Heart left ventricle (tissue), 16 donors: ENCODE data around the gene B3GNT2. TPM values are rescaled to one million over a fixed set of nuclear protein-coding genes. Genes with fewer than 3 reads are reported as not detected.

Experiments used
- ATAC-seq, 4 donors: fragments of 200-7000 bp; cut with Tn5 transposase; one replicate each; pipeline ENCODE4 v1.9.1; 2020 to 2022; ENCODE audit warnings: moderate library complexity in 4 of 4, mild to moderate bottlenecking in 3 of 4, moderate number of reproducible peaks in 1 of 4
- DNase-seq, 5 donors: peaks; one replicate each; pipeline ENCODE4 v3.0.0-alpha.2; 2020
- H3K27ac ChIP-seq, 12 donors: fragments of 200-600 bp; sonication (generic) in 4 of 12; one replicate each; pipeline versions ENCODE4 v1.5.0 to v1.8.0; 2016 to 2022; ENCODE audit warnings: mild to moderate bottlenecking in 2 of 12
- H3K27me3 ChIP-seq, 9 donors: fragments of 200-600 bp; sonication (generic) in 2 of 9; one replicate each; pipeline versions ENCODE4 v1.5.1 to v1.8.0; 2016 to 2022; ENCODE audit warnings: mild to moderate bottlenecking in 3 of 9
- H3K36me3 ChIP-seq, 9 donors: fragments of 200-600 bp; sonication (generic) in 2 of 9; one replicate each; pipeline versions ENCODE4 v1.5.0 to v1.8.0; 2018 to 2022; ENCODE audit warnings: mild to moderate bottlenecking in 2 of 9
- H3K4me1 ChIP-seq, 12 donors: fragments of 200-600 bp; sonication (generic) in 4 of 12; one replicate each; pipeline versions ENCODE4 v1.5.0 to v1.8.0; 2016 to 2022; ENCODE audit warnings: mild to moderate bottlenecking in 3 of 12
- H3K4me3 ChIP-seq, 12 donors: fragments of 200-600 bp; sonication (generic) in 4 of 12; one replicate each; pipeline versions ENCODE4 v1.5.0 to v1.8.0; 2017 to 2022; ENCODE audit warnings: mild to moderate bottlenecking in 9 of 12, moderate library complexity in 4 of 12
- H3K9me3 ChIP-seq, 12 donors: fragments of 200-600 bp; sonication (generic) in 4 of 12; one replicate each; pipeline versions ENCODE4 v1.5.0 to v1.8.0; 2016 to 2022; ENCODE audit warnings: mild to moderate bottlenecking in 1 of 12
- POLR2A ChIP-seq, 2 donors: fragments of 450-650 bp; IDR thresholded peaks; one replicate each; pipeline ENCODE4 v1.6.1; 2017; ENCODE audit warnings: antibody characterized with exemption in 2 of 2, mild to moderate bottlenecking in 2 of 2, moderate library complexity in 2 of 2
- WGBS, 4 donors: extraction: QIAGEN DNeasy Blood & Tissue Kit in 2 of 4; methylation state at CpG; one replicate each; pipeline versions ENCODE4 v1.1.5 to v1.1.7; 2013 to 2018; 5-methylcytosine and 5-hydroxymethylcytosine counted together
- intact Hi-C, 10 donors: fragments of 100-400 bp; cut with DNase I; formaldehyde crosslinking; loops; one replicate each; pipeline versions ENCODE4 v1.11.1 to v1.14.2; 2022
- polyA plus RNA-seq, 2 donors: library from polyadenylated mRNA; stranded (reverse); fragments of 200-250 nt; gene quantifications; one replicate each; pipeline ENCODE4 v1.2.3, GENCODE V29; 2013
- total RNA-seq, 9 donors: library from RNA; depleted of rRNA in 2 of 9; stranded (reverse); fragments of >200 nt in 2 of 9; fragmentation: NEBNext Ultra II Directional in 3 of 9; extraction: Animal tissue kit (Norgen Biotek cat#: 25700) in 3 of 9; gene quantifications; one replicate each; pipeline versions ENCODE4 v1.1.0 to v1.2.4, GENCODE V29; 2016 to 2023
- TF ChIP-seq, protein P1 (sequence below), 12 donors: fragments of 200-600 bp; sonication (generic) in 4 of 12; IDR thresholded peaks; one replicate each; pipeline versions ENCODE4 v1.5.0 to v1.8.0; 2018 to 2022; ENCODE audit warnings: antibody characterized with exemption in 12 of 12, mild to moderate bottlenecking in 5 of 12
- donor health status: ischemic (EF 13 %, LVEDD 7.1; RV severe dilation, severe dysfunction).
- donor health status: healthy with polysubstance abuse.
- donor health status: DM: no; HTN: yes; CAD: no.
- donor health status: DM: no; HTN: no; CAD: no.
- donor health status: ischemic (EF 25% LVEDD 6.9; RV normal size, moderate dysfunction).
- donor health status: ischemic (EF 25% LVEDD 5.7; RV mildly dilated, moderate dysfunction).
- donor health status: healthy.
- donor health status: DM: yes; HTN: yes; CAD: no.
- donor health status: ischemic (EF 35%, LVEDD 5.7; RV mildly dilated, moderate dysfunction).
- donor health status: nonischemic (EF 11% LVEDD 7.7; RV severe dilation, severe dysfunction).
- donor health status: DM: yes; HTN: yes; CAD: no.
- donor health status: PGD.
- donor health status: ischemic (EF 29% LVEDD 5.4; RV normal size, mild dysfunction).
- donor health status: nonischemic (EF 23%, LVEDD 6.1; RV moderate dilation, normal function).

The B3GNT2 gene
- total and polyA plus RNA-seq, 11 donors, result 8.6 to 26.5 (median 18.4) TPM

DNA sequence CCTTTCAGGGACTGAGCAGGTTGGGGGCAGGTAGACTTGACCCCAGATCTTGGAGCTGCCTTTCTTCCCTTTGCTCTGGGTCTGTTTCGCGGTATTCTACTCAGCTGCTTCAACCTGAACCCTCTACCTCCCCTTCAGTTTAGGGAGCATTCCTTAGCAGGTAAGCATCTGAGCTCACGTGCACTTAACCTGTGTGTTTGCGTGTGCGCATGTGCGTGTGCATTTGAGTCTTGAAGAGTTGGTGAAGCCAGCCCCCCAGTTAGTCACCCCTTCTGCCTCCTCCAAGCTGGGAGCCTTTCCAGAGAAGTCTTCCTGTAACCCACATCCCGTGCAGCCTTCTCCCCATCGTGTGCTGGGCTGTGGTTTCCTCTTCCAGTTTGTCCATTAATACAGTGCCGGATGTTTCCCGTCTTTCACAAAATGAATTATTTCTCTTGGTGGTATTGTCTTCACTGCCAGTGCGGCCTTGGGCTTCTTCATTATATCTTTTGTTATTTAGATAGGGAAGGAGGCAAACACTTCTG is 33.2 kb downstream of the B3GNT2 start:
- no peaks in the 10 kb centered on the region for H3K27me3 ChIP-seq
- no peak for TF ChIP-seq POLR2A (IDR thresholded peaks at IDR 0.05)
- TF ChIP-seq, protein P1, sequence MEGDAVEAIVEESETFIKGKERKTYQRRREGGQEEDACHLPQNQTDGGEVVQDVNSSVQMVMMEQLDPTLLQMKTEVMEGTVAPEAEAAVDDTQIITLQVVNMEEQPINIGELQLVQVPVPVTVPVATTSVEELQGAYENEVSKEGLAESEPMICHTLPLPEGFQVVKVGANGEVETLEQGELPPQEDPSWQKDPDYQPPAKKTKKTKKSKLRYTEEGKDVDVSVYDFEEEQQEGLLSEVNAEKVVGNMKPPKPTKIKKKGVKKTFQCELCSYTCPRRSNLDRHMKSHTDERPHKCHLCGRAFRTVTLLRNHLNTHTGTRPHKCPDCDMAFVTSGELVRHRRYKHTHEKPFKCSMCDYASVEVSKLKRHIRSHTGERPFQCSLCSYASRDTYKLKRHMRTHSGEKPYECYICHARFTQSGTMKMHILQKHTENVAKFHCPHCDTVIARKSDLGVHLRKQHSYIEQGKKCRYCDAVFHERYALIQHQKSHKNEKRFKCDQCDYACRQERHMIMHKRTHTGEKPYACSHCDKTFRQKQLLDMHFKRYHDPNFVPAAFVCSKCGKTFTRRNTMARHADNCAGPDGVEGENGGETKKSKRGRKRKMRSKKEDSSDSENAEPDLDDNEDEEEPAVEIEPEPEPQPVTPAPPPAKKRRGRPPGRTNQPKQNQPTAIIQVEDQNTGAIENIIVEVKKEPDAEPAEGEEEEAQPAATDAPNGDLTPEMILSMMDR (IDR thresholded peaks at IDR 0.05), result no peak
- intact Hi-C loops, result no loop called here
- H3K9me3 ChIP-seq, result no peaks in the 10 kb centered on the region
- H3K4me1 ChIP-seq, result peaks cover 0 to 24% (median 4%) of the 10 kb centered on the region in 12 donors
- no peak for DNase-seq
- no peak overlapping the region for H3K27ac ChIP-seq
- WGBS, 4 donors, result 73 to 81% (median 77%) methylated on average over 11 of the region's 11 CpGs
- H3K4me3 ChIP-seq, result no peak overlapping the region
- H3K36me3 ChIP-seq, result peaks cover 0 to 31% (median 13%) of the 10 kb centered on the region in 9 donors
- no peak for ATAC-seq

DNA sequence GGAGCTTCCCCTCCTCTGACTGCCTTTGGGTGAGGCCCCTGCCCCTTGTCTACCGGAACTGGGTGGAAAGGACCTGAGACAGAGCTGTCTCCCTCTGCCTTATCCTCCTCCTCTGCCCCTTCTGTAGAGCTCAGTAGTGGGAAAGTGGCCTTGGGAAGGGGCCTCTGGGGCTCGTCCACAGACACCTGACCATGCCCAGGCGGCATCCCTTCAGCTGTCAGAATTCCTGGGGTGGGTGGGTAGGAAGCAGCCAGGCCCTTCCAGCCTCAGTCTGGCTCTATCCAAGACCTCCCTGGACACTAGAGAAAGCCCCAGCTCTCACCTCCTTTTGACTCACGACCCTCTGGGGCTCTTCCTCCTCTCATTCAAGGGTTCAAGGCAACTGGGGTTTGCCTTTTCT is 35.6 kb downstream of the B3GNT2 start:
- Histone ChIP-seq H3K4me3 (no peak overlapping the region), H3K27me3 (no peaks in the 10 kb centered on the region), H3K4me1 (peaks cover 0 to 33% (median 13%) of the 10 kb centered on the region in 12 donors), H3K36me3 (peaks cover 0 to 13% (median 0%) of the 10 kb centered on the region in 9 donors), H3K27ac (peak overlapping the region in 1 of 12 donors; percentile 29), H3K9me3 (no peaks in the 10 kb centered on the region)
- ATAC-seq, result peak in 3 of 4 donors; percentile 12 to 42 (median 39)
- TF ChIP-seq, protein P1 (IDR thresholded peaks at IDR 0.05), result no peak
- no peak for TF ChIP-seq POLR2A (IDR thresholded peaks at IDR 0.05)
- DNase-seq, result no peak
- intact Hi-C loops, result no loop called here
- WGBS, 4 donors, result 36 to 60% (median 48%) methylated on average over 4 of the region's 4 CpGs

GRCh38 chr2:62234755-62235655 is 39.1 kb downstream of the B3GNT2 start:
- Histone ChIP-seq H3K27me3 (no peaks in the 10 kb centered on the region), H3K9me3 (no peaks in the 10 kb centered on the region), H3K4me1 (peaks cover 0 to 28% (median 8%) of the 10 kb centered on the region in 12 donors), H3K27ac (peak overlapping the region in 5 of 12 donors; percentile 2 to 65 (median 17)), H3K4me3 (no peak overlapping the region), H3K36me3 (no peaks in the 10 kb centered on the region)
- peak; percentile 35 to 55 (median 50) for ATAC-seq
- intact Hi-C loops, result no loop called here
- 62 to 76% (median 71%) methylated on average over 13 to 16 of the region's 16 CpGs for WGBS, 4 donors
- DNase-seq, result no peak
- TF ChIP-seq, protein P1 (IDR thresholded peaks at IDR 0.05), result no peak
- TF ChIP-seq POLR2A (IDR thresholded peaks at IDR 0.05), result no peak

- Histone ChIP-seq H3K27me3 (no peaks in the 10 kb centered on the region), H3K4me1 (peaks cover 0 to 24% (median 8%) of the 10 kb centered on the region in 12 donors), H3K36me3 (no peaks in the 10 kb centered on the region), H3K27ac (no peak overlapping the region), H3K4me3 (no peak overlapping the region), H3K9me3 (no peaks in the 10 kb centered on the region)
- no peak for ATAC-seq
- 96 to 100% (median 98%) methylated on average over 6 of the region's 6 CpGs for WGBS, 4 donors
- intact Hi-C loops, result no loop called here
- no peak for TF ChIP-seq POLR2A (IDR thresholded peaks at IDR 0.05)
- TF ChIP-seq, protein P1 (IDR thresholded peaks at IDR 0.05), result no peak
- DNase-seq, result no peak
These were observed 40.6 kb downstream of the B3GNT2 start for GRCh38 chr2:62236499-62236898.
